ENCODE measurements around the gene STX1B. TPM values are rescaled to one million over a fixed set of nuclear protein-coding genes. Genes with fewer than 3 reads are reported as not detected.

The STX1B gene
- total RNA-seq, 1 donor from 2014 or later = 11.0 TPM

- DNase-seq (ENCODE audit: low read depth) (no peak), FAIRE-seq (no peak)
- Histone ChIP-seq H3K79me2 (ENCODE audit: insufficient read depth, low read length) (peaks cover 44% of the 10 kb centered on the region), H3K4me1 (ENCODE audit: insufficient read depth, low read length) (peaks cover 32% of the 10 kb centered on the region), H3K36me3 (ENCODE audit: insufficient read depth, low read length) (no peaks in the 10 kb centered on the region), H3K27me3 (ENCODE audit: insufficient read depth, low read length) (no peaks in the 10 kb centered on the region), H3K4me3 (ENCODE audit: insufficient read depth, low read depth, low read length) (no peak overlapping the region), H3K27ac (ENCODE audit: low read depth, low read length) (no peak overlapping the region), H3K9ac (ENCODE audit: low read length) (no peak overlapping the region), H2AFZ (ENCODE audit: low read depth, low read length) (no peak overlapping the region), H4K20me1 (ENCODE audit: insufficient read depth, low read length) (peaks cover 11% of the 10 kb centered on the region), H3K4me2 (ENCODE audit: low read length) (no peak overlapping the region), H3K9me3 (ENCODE audit: insufficient read depth, low read depth, low read length) (no peaks in the 10 kb centered on the region)
- Mint-ChIP-seq H3K4me1 (ENCODE audit: low read depth, unreplicated experiment) (peaks cover 56% of the 10 kb centered on the region), H3K36me3 (ENCODE audit: low read depth, unreplicated experiment) (peaks cover 2% of the 10 kb centered on the region), H3K27ac (ENCODE audit: unreplicated experiment) (peak overlapping the region; percentile 99), H3K27me3 (ENCODE audit: low read depth, unreplicated experiment) (no peaks in the 10 kb centered on the region), H3K4me3 (ENCODE audit: unreplicated experiment) (no peak overlapping the region), H3K9me3 (ENCODE audit: unreplicated experiment) (no peaks in the 10 kb centered on the region)
- no peak for TF ChIP-seq EZH2 (IDR thresholded peaks at IDR 0.05; ENCODE audit: insufficient read depth, low read length)
- TF ChIP-seq, protein P1, sequence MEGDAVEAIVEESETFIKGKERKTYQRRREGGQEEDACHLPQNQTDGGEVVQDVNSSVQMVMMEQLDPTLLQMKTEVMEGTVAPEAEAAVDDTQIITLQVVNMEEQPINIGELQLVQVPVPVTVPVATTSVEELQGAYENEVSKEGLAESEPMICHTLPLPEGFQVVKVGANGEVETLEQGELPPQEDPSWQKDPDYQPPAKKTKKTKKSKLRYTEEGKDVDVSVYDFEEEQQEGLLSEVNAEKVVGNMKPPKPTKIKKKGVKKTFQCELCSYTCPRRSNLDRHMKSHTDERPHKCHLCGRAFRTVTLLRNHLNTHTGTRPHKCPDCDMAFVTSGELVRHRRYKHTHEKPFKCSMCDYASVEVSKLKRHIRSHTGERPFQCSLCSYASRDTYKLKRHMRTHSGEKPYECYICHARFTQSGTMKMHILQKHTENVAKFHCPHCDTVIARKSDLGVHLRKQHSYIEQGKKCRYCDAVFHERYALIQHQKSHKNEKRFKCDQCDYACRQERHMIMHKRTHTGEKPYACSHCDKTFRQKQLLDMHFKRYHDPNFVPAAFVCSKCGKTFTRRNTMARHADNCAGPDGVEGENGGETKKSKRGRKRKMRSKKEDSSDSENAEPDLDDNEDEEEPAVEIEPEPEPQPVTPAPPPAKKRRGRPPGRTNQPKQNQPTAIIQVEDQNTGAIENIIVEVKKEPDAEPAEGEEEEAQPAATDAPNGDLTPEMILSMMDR (IDR thresholded peaks at IDR 0.05; ENCODE audit: insufficient read depth, low read depth, low read length) = no peak
These were observed 8.8 kb downstream of the STX1B start for GRCh38 chr16:31001507-31002249.

GRCh38 chr16:31000671-31001382, 9.6 kb downstream of the STX1B start:
- H3K27ac ChIP-seq (ENCODE audit: low read depth, low read length) = no peak overlapping the region
- H3K79me2 ChIP-seq (ENCODE audit: insufficient read depth, low read length) = peaks cover 39% of the 10 kb centered on the region
- peaks cover 11% of the 10 kb centered on the region for H4K20me1 ChIP-seq (ENCODE audit: insufficient read depth, low read length)
- peak overlapping the region; percentile 18 for H3K27ac Mint-ChIP-seq (ENCODE audit: unreplicated experiment)
- peaks cover 52% of the 10 kb centered on the region for H3K4me1 Mint-ChIP-seq (ENCODE audit: low read depth, unreplicated experiment)
- H3K4me2 ChIP-seq (ENCODE audit: low read length) = no peak overlapping the region
- H3K4me1 ChIP-seq (ENCODE audit: insufficient read depth, low read length) = peaks cover 38% of the 10 kb centered on the region
- no peak overlapping the region for H3K4me3 ChIP-seq (ENCODE audit: insufficient read depth, low read depth, low read length)
- TF ChIP-seq EZH2 (IDR thresholded peaks at IDR 0.05; ENCODE audit: insufficient read depth, low read length) = no peak
- TF ChIP-seq, protein P1 (IDR thresholded peaks at IDR 0.05; ENCODE audit: insufficient read depth, low read depth, low read length) = no peak
- H3K36me3 ChIP-seq (ENCODE audit: insufficient read depth, low read length) = no peaks in the 10 kb centered on the region
- H3K9me3 ChIP-seq (ENCODE audit: insufficient read depth, low read depth, low read length) = no peaks in the 10 kb centered on the region
- FAIRE-seq (no peak), DNase-seq (ENCODE audit: low read depth) (no peak)
- peaks cover 5% of the 10 kb centered on the region for H3K36me3 Mint-ChIP-seq (ENCODE audit: low read depth, unreplicated experiment)
- no peaks in the 10 kb centered on the region for H3K27me3 Mint-ChIP-seq (ENCODE audit: low read depth, unreplicated experiment)
- H3K4me3 Mint-ChIP-seq (ENCODE audit: unreplicated experiment) = no peak overlapping the region
- H3K27me3 ChIP-seq (ENCODE audit: insufficient read depth, low read length) = no peaks in the 10 kb centered on the region
- H3K9me3 Mint-ChIP-seq (ENCODE audit: unreplicated experiment) = no peaks in the 10 kb centered on the region
- no peak overlapping the region for H3K9ac ChIP-seq (ENCODE audit: low read length)
- no peak overlapping the region for H2AFZ ChIP-seq (ENCODE audit: low read depth, low read length)

All from astrocyte (in vitro differentiated cells and primary cell).